Measurements from ENCODE around the gene GDPD1.
"Not testable (repeated sequence)": the region's sequence is repeated elsewhere in the genome, so short reads cannot be mapped to it uniquely, and the experiment has no call there.

GDPD1 gene

DNA sequence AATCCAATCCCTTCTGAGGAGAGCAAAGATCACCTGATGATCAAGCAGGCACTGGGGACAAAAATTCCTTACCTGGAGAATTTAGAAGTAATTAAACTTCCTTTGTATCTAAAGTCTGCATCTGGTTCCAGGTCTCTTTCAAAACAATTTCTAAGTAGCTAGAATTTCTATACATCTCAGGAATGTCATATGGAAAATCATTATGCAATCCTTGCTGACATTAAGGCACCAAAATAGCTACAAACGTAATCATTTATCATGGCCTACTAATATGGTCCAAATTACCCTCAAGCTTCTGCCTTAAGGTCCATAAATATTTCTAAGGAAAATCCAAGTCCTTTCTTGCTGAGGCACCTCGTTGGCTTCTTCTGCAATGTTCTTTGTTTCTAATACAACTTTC, 78.2 kb downstream of the GDPD1 start:
- no peak overlapping the region for H3K9ac ChIP-seq (ENCODE audit: low read length)
- H3K36me3 ChIP-seq (ENCODE audit: control insufficient read depth, insufficient read depth, low read length): no peaks in the 10 kb centered on the region
- H3K4me1 ChIP-seq (ENCODE audit: control insufficient read depth, insufficient read depth, low read length): no peaks in the 10 kb centered on the region
- no peak overlapping the region for H3K27ac ChIP-seq (ENCODE audit: low read depth, low read length)
- no peak overlapping the region for H3K4me3 ChIP-seq (ENCODE audit: low read length)
- no peaks in the 10 kb centered on the region for H3K27me3 ChIP-seq (ENCODE audit: control insufficient read depth, insufficient read depth, low read length)

- Histone ChIP-seq H3K36me3 (ENCODE audit: control insufficient read depth, insufficient read depth, low read length) (no peaks in the 10 kb centered on the region), H3K4me3 (ENCODE audit: low read length) (no peak overlapping the region), H3K9ac (ENCODE audit: low read length) (no peak overlapping the region), H3K27me3 (ENCODE audit: control insufficient read depth, insufficient read depth, low read length) (no peaks in the 10 kb centered on the region), H3K27ac (ENCODE audit: low read depth, low read length) (no peak overlapping the region), H3K4me1 (ENCODE audit: control insufficient read depth, insufficient read depth, low read length) (no peaks in the 10 kb centered on the region)
These were observed 79.2 kb downstream of the GDPD1 start for GRCh38 chr17:59299400-59300092.

- no peaks in the 10 kb centered on the region for H3K4me1 ChIP-seq (ENCODE audit: control insufficient read depth, insufficient read depth, low read length)
- H3K27me3 ChIP-seq (ENCODE audit: control insufficient read depth, insufficient read depth, low read length): no peaks in the 10 kb centered on the region
These were observed 80.6 kb downstream of the GDPD1 start for GRCh38 chr17:59300941-59301340.

GRCh38 chr17:59304811-59305210, 84.5 kb downstream of the GDPD1 start:
- no peaks in the 10 kb centered on the region for H3K36me3 ChIP-seq (ENCODE audit: control insufficient read depth, insufficient read depth, low read length)
- H3K27me3 ChIP-seq (ENCODE audit: control insufficient read depth, insufficient read depth, low read length): no peaks in the 10 kb centered on the region
- H3K4me1 ChIP-seq (ENCODE audit: control insufficient read depth, insufficient read depth, low read length): no peaks in the 10 kb centered on the region
- H3K9ac ChIP-seq (ENCODE audit: low read length): no peak overlapping the region
- no peak overlapping the region for H3K27ac ChIP-seq (ENCODE audit: low read depth, low read length)
- no peak overlapping the region for H3K4me3 ChIP-seq (ENCODE audit: low read length)

More at GRCh38 chr17:59300941-59301340, 80.6 kb downstream of the GDPD1 start:
- Histone ChIP-seq H3K4me3 (ENCODE audit: low read length) (no peak overlapping the region), H3K36me3 (ENCODE audit: control insufficient read depth, insufficient read depth, low read length) (no peaks in the 10 kb centered on the region), H3K9ac (ENCODE audit: low read length) (no peak overlapping the region), H3K27ac (ENCODE audit: low read depth, low read length) (no peak overlapping the region)

DNA sequence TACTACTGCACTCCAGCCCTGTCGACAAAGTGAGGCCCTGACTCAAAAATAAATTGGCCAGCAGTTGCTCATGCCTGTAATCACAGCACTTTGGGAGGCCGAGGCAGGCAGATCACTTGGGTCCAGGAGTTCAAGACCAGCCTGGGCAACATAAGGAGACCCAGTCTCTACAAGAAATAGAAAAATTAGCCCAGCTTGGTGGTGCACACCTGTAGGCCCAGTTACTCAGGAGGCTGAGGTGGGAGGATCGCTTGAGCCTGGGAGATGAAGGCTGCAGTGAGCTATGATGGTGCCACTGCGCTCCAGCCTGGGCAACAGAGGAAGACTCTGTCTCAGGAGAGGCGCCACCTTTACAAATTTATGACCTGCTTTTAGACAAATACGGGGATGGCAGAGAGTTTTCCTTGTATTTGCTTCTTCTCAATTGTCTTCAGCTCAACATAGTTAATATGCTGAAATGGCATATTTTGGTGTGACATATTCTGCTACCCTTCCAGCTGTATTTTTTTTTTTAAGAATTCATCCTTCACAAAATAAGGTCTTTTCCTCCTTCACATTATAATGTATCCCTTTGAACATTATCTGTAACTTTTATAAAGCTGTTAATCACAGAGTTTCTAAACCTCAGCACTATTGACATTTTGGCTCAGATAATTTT, 90.1 kb downstream of the GDPD1 start:
- no peaks in the 10 kb centered on the region for H3K27me3 ChIP-seq (ENCODE audit: control insufficient read depth, insufficient read depth, low read length)
- no peaks in the 10 kb centered on the region for H3K4me1 ChIP-seq (ENCODE audit: control insufficient read depth, insufficient read depth, low read length)
- no peaks in the 10 kb centered on the region for H3K36me3 ChIP-seq (ENCODE audit: control insufficient read depth, insufficient read depth, low read length)
- H3K27ac ChIP-seq (ENCODE audit: low read depth, low read length): no peak overlapping the region
- H3K4me3 ChIP-seq (ENCODE audit: low read length): no peak overlapping the region
- H3K9ac ChIP-seq (ENCODE audit: low read length): no peak overlapping the region

DNA sequence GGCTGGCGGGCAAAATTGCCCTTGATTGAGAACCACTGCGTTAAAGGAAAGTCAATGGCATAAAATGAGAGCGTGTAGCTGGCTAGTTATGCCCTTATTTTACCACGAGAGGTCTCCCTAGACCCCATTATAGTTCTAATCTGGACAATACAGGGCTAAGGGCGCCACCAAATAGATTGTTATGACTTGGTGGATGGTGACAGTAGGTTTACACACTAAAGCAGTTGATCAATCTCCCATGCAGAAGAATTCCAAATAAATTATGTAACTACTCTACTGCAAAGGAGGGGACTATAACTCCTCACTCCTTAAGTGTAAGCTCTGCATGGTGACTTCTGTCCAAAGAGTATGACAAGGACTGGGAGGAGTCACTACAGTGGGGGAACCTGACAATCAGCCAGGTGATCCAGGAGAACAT, 90.7 kb downstream of the GDPD1 start:
- Histone ChIP-seq H3K9ac (ENCODE audit: low read length) (no peak overlapping the region), H3K27me3 (ENCODE audit: control insufficient read depth, insufficient read depth, low read length) (no peaks in the 10 kb centered on the region), H3K27ac (ENCODE audit: low read depth, low read length) (no peak overlapping the region)

DNA sequence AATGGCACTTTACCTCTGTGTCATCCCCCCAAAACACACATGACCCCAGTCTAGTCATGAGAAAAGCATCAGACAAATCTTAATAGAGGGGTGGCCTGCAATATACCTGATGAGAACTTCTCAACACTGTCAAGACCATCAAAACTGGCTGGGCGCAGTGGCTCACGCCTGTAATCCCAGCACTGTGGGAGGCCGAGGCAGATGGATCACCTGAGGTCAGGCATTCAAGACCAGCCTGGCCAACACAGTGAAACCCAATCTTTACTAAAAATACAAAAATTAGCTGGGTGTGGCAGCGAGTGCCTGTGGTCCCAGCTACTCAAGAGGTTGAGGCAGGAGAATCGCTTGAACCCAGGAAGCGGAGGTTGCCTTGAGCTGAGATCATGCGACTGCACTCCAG, 91.2 kb downstream of the GDPD1 start:
- H3K36me3 ChIP-seq (ENCODE audit: control insufficient read depth, insufficient read depth, low read length); H3K4me1 ChIP-seq (ENCODE audit: control insufficient read depth, insufficient read depth, low read length); H3K27me3 ChIP-seq (ENCODE audit: control insufficient read depth, insufficient read depth, low read length); H3K9ac ChIP-seq (ENCODE audit: low read length); H3K4me3 ChIP-seq (ENCODE audit: low read length); H3K27ac ChIP-seq (ENCODE audit: low read depth, low read length): not testable (repeated sequence)

More for the DNA sequence above, 90.7 kb downstream of the GDPD1 start:
- no peaks in the 10 kb centered on the region for H3K36me3 ChIP-seq (ENCODE audit: control insufficient read depth, insufficient read depth, low read length)
- H3K4me1 ChIP-seq (ENCODE audit: control insufficient read depth, insufficient read depth, low read length): no peaks in the 10 kb centered on the region
- H3K4me3 ChIP-seq (ENCODE audit: low read length): no peak overlapping the region

GRCh38 chr17:59315866-59316265, 95.6 kb downstream of the GDPD1 start:
- Histone ChIP-seq H3K4me3 (ENCODE audit: low read length) (no peak overlapping the region), H3K36me3 (ENCODE audit: control insufficient read depth, insufficient read depth, low read length) (no peaks in the 10 kb centered on the region), H3K9ac (ENCODE audit: low read length) (no peak overlapping the region), H3K4me1 (ENCODE audit: control insufficient read depth, insufficient read depth, low read length) (no peaks in the 10 kb centered on the region), H3K27ac (ENCODE audit: low read depth, low read length) (no peak overlapping the region), H3K27me3 (ENCODE audit: control insufficient read depth, insufficient read depth, low read length) (no peaks in the 10 kb centered on the region)
